Natural killer cell (primary cell): ENCODE results near the gene CDKN2B-AS1. TPM values are rescaled to one million over a fixed set of nuclear protein-coding genes. Genes with fewer than 3 reads are reported as not detected.

Experiments used
- ATAC-seq, 3 donors: fragments of 150-1000 bp in 2 of 3; fragments of 200-7000 bp in 1 of 3; cut with Tn5 transposase; 1 replicate in 1 of 3; 2 replicates in 2 of 3; pipeline ENCODE4 v1.10.0; 2021; ENCODE audit warnings: mild to moderate bottlenecking in 2 of 3, moderate library complexity in 2 of 3
- DNase-seq, 2 donors: peaks; one replicate each; pipeline versions ENCODE4 v3.0.0 to v3.0.0-alpha.2; 2013 to 2021; ENCODE audit warnings: mixed read lengths in 1 of 2
- H3K27ac ChIP-seq: one replicate; pipeline ENCODE4 v1.5.1; 2013; ENCODE audit warnings: mild to moderate bottlenecking, low read length
- H3K27me3 ChIP-seq: one replicate; pipeline ENCODE4 v1.6.1; 2013; ENCODE audit warnings: low read length; ENCODE audit not compliant: control insufficient read depth, insufficient read depth
- H3K36me3 ChIP-seq: one replicate; pipeline ENCODE4 v1.6.1; 2013; ENCODE audit warnings: low read length; ENCODE audit not compliant: control insufficient read depth, insufficient read depth
- H3K4me1 ChIP-seq: one replicate; pipeline ENCODE4 v1.6.1; 2013; ENCODE audit warnings: low read length; ENCODE audit not compliant: control insufficient read depth, insufficient read depth
- H3K4me3 ChIP-seq: one replicate; pipeline ENCODE4 v1.5.1; 2013; ENCODE audit warnings: low read length
- H3K9me3 ChIP-seq: one replicate; pipeline ENCODE4 v1.6.1; 2013; ENCODE audit warnings: low read length; ENCODE audit not compliant: control insufficient read depth, insufficient read depth
- H3K27ac Mint-ChIP-seq, 2 donors: one replicate each; pipeline ENCODE4 v1.8.0; 2022; ENCODE audit warnings: mild to moderate bottlenecking in 2 of 2, mixed read lengths in 2 of 2, moderate library complexity in 1 of 2
- H3K27me3 Mint-ChIP-seq, 2 donors: one replicate each; pipeline ENCODE4 v1.8.0; 2022; ENCODE audit warnings: low read depth in 2 of 2, mixed read lengths in 2 of 2
- H3K36me3 Mint-ChIP-seq: one replicate; pipeline ENCODE4 v1.8.0; 2022; ENCODE audit warnings: mixed read lengths
- H3K4me1 Mint-ChIP-seq, 2 donors: one replicate each; pipeline ENCODE4 v1.8.0; 2022; ENCODE audit warnings: mixed read lengths in 2 of 2
- H3K4me3 Mint-ChIP-seq: one replicate; pipeline ENCODE4 v1.8.0; 2022; ENCODE audit warnings: mild to moderate bottlenecking, moderate library complexity, mixed read lengths
- H3K9me3 Mint-ChIP-seq, 2 donors: one replicate each; pipeline ENCODE4 v1.8.0; 2022; ENCODE audit warnings: mixed read lengths in 2 of 2
- WGBS: methylation state at CpG from one replicate; pipeline ENCODE4 v1.1.7; 2013; ENCODE audit warnings: missing lambda C conversion rate; ENCODE audit not compliant: insufficient coverage; 5-methylcytosine and 5-hydroxymethylcytosine counted together
- intact Hi-C: fragments of 100-400 bp; cut with micrococcal nuclease; formaldehyde crosslinking; loops from one replicate; pipeline ENCODE4 v1.14.2; 2022
- total RNA-seq, 4 donors: library from RNA; stranded (reverse); fragments of 120-200 nt in 1 of 4; gene quantifications; one replicate each; pipeline versions ENCODE4 v1.2.3 to v1.2.4, GENCODE V29; 2013 to 2022
- TF ChIP-seq, protein P1 (sequence below): fragments of 200-600 bp; IDR thresholded peaks from one replicate; pipeline ENCODE4 v1.8.0; 2022; ENCODE audit warnings: antibody characterized with exemption

CDKN2B-AS1 gene
- total RNA-seq, 3 donors from 2014 or later (not counting 1 experiment from before 2014, with no cell fraction given), result 2.6 to 4.3 (median 3.1) TPM

DNA sequence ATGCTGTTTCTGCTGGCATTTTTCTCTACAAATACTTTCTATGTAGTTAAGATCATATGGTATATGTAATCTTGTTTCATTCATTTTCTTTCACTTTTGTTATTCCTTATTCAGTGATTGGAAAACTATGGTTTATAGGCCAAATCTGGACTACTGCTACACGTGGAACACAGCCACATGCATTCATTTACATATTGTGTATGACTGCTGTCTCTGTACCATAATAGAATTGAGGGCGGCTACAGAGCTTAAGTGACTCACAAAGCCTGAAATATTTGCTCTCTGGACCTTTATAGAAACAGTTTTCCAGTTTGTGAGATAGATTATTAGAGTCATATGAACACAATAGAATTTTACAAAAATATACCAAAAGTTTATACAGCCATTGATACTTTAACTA is 148.1 kb downstream of the CDKN2B-AS1 start:
- peaks cover 7 to 17% of the 10 kb centered on the region in 2 donors for H3K27me3 Mint-ChIP-seq
- TF ChIP-seq, protein P1, sequence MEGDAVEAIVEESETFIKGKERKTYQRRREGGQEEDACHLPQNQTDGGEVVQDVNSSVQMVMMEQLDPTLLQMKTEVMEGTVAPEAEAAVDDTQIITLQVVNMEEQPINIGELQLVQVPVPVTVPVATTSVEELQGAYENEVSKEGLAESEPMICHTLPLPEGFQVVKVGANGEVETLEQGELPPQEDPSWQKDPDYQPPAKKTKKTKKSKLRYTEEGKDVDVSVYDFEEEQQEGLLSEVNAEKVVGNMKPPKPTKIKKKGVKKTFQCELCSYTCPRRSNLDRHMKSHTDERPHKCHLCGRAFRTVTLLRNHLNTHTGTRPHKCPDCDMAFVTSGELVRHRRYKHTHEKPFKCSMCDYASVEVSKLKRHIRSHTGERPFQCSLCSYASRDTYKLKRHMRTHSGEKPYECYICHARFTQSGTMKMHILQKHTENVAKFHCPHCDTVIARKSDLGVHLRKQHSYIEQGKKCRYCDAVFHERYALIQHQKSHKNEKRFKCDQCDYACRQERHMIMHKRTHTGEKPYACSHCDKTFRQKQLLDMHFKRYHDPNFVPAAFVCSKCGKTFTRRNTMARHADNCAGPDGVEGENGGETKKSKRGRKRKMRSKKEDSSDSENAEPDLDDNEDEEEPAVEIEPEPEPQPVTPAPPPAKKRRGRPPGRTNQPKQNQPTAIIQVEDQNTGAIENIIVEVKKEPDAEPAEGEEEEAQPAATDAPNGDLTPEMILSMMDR, result no peak
- ATAC-seq, result no peak

DNA sequence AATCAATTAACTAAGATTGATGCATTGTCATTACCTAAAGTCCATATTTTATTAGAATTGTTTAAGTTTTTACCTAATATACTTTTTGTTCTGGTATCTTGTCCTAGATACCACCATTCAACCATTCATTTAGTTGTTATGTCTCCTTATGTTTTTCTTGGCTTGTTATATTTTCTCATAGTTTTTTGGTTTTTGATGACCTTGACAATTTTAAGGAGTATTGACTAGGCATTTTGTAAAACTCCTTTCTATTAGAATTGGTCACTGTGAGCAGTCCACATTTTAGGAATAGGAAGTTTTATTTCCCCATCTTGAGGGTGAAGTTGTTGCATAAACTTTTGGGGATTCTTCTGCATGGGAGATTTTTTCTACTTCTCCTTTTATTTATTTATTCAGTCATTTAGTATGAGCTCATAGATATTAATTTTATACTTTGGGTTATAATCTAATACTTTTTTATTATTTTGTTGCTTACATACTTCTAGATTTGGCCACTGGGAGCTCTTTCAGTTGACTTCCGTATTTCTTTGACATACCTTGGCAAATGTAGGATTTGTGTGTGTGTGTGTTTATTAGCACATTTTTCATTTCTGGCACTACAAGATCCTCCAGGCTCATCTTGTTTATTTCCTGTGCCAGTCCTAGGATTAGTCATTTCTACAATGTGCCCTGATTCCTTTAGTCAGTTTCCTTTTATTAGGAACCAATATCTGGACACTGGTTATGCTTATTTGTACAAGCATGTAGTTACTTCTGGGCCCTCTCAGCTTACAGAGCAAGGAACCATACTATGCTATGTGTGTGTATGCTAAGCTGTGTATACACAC is 149.4 kb downstream of the CDKN2B-AS1 start:
- TF ChIP-seq, protein P1, result no peak
- no peaks in the 10 kb centered on the region for H3K4me1 Mint-ChIP-seq
- Histone ChIP-seq H3K9me3 (no peaks in the 10 kb centered on the region), H3K36me3 (no peaks in the 10 kb centered on the region), H3K4me3 (no peak overlapping the region), H3K27me3 (peaks cover 5% of the 10 kb centered on the region), H3K27ac (no peak overlapping the region), H3K4me1 (no peaks in the 10 kb centered on the region)
- no CpG with 5 or more reads among the region's 1 CpG for WGBS
- H3K27me3 Mint-ChIP-seq, result peaks cover 11 to 12% of the 10 kb centered on the region in 2 donors
- no peak overlapping the region for H3K4me3 Mint-ChIP-seq
- no peak for ATAC-seq
- no peaks in the 10 kb centered on the region for H3K36me3 Mint-ChIP-seq
- no peak overlapping the region for H3K27ac Mint-ChIP-seq
- intact Hi-C loops, result no loop called here
- DNase-seq, result no peak
- H3K9me3 Mint-ChIP-seq, result no peaks in the 10 kb centered on the region

More for the DNA sequence above, 148.1 kb downstream of the CDKN2B-AS1 start:
- intact Hi-C loops, result no loop called here
- Mint-ChIP-seq H3K4me3 (no peak overlapping the region), H3K36me3 (no peaks in the 10 kb centered on the region), H3K4me1 (no peaks in the 10 kb centered on the region), H3K9me3 (no peaks in the 10 kb centered on the region), H3K27ac (no peak overlapping the region)
- Histone ChIP-seq H3K4me3 (no peak overlapping the region), H3K27me3 (peaks cover 5% of the 10 kb centered on the region), H3K27ac (no peak overlapping the region), H3K4me1 (no peaks in the 10 kb centered on the region), H3K36me3 (no peaks in the 10 kb centered on the region), H3K9me3 (no peaks in the 10 kb centered on the region)
- DNase-seq, result no peak
- 79% methylated on average over 2 of the region's 2 CpGs for WGBS

DNA sequence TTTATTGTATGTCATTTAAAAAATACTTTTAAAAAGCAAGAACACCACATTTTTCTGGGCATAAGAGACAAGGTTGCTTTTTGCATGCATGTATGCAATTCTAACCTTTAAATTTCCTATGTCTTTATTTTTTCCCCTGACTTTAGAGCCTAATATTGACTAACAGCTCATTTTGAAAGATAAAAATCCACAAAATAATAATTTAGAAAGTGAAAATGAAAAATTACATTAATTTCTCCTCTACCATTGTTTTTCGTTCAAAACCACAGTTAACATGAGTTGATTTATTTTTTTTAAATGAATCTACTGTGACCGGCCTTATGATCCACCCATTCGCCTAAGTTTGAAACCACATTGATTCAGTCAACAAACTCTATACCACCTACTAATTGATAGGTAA is 152.0 kb downstream of the CDKN2B-AS1 start:
- H3K4me3 Mint-ChIP-seq, result no peak overlapping the region
- Histone ChIP-seq H3K27ac (no peak overlapping the region), H3K36me3 (no peaks in the 10 kb centered on the region), H3K9me3 (no peaks in the 10 kb centered on the region), H3K4me3 (no peak overlapping the region), H3K4me1 (no peaks in the 10 kb centered on the region), H3K27me3 (peaks cover 5% of the 10 kb centered on the region)
- no peak for DNase-seq
- TF ChIP-seq, protein P1, result no peak
- no peaks in the 10 kb centered on the region for H3K4me1 Mint-ChIP-seq
- WGBS, result no CpG with 5 or more reads among the region's 3 CpGs
- ATAC-seq, result no peak
- no peaks in the 10 kb centered on the region for H3K36me3 Mint-ChIP-seq
- no peaks in the 10 kb centered on the region for H3K9me3 Mint-ChIP-seq
- intact Hi-C loops, result no loop called here
- H3K27ac Mint-ChIP-seq, result no peak overlapping the region
- H3K27me3 Mint-ChIP-seq, result peaks cover 8 to 25% of the 10 kb centered on the region in 2 donors
